HL-60/S4 (cell line): Measurements from ENCODE around the gene CBFA2T3.

ENCODE experiments used
- in situ Hi-C: fragments of 300-500 bp; cut with MboI; formaldehyde crosslinking; loops from 2 replicates; pipeline ENCODE4 v1.14.3; 2022; ENCODE audit warnings: low sequenced_read_pairs

Gene CBFA2T3

DNA sequence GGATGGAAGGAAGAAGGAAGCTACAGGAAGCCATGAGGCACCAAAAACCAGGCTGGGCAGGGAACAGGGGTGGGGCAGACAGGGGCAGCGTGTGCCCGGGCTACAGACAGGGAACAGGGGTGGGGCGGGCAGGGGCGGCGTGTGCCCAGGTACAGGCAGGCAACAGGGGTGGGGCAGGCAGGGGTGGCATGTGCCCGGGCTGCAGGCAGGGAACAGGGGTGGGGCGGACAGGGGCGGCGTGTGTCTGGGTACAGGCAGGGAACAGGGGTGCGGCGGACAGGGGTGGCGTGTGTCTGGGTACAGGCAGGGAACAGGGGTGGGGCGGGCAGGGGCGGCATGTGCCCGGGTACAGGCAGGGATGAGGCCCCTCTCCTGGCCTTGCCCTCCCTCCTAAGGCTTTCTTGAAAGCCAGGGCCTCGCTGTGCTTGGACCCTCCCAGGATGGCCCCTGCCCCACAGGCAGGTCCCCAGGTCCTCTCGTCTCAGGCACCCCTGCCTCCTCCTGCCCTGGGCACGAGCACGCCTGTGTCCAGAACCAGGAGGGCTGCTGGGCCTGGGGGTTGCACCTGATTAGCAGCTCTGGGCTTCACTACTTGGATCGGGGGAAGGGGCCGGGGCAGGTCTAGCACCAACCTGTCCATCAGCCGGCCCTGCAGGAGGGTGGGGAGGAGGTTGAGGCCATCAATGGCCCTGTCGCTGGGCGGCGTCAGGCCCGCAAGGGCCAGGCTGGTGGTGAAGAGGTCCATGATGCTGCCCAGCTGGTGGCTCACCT, 150.8 kb downstream of the CBFA2T3 start:
- in situ Hi-C loops, result no loop called here

DNA sequence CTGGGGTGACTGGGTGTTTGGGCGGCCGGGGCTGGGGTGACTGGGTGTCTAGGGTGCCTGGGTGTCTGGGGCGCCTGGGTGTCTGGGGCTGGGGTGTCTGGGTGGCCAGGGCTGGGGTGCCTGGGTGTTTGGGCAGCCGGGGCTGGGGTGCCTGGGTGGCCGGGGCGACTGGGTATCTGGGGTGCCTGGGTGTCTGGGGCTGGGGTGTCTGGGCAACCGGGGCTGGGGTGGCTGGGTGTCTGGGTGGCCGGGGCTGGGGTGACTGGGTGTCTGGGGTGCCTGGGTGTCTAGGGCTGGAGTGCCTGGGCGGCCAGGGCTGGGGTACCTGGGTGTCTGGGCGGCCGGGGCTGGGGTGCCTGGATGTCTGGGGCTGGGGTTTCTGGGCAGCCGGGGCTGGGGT, 151.9 kb downstream of the CBFA2T3 start:
- in situ Hi-C loops, result no loop called here
